Lower leg skin (tissue), 3 donors: ENCODE measurements around the gene AAR2.

ENCODE experiments used
- POLR2A ChIP-seq, 2 donors: fragments of 450-650 bp; IDR thresholded peaks; one replicate each; pipeline ENCODE4 v1.6.1; 2016 to 2017; ENCODE audit warnings: antibody characterized with exemption in 2 of 2, mild to moderate bottlenecking in 1 of 2, moderate library complexity in 1 of 2
- TF ChIP-seq, protein P1 (sequence below), 3 donors: fragments of 450-650 bp; IDR thresholded peaks; one replicate each; pipeline ENCODE4 v1.5.1; 2016; ENCODE audit warnings: antibody characterized with exemption in 3 of 3, mild to moderate bottlenecking in 3 of 3, moderate library complexity in 2 of 3

DNA sequence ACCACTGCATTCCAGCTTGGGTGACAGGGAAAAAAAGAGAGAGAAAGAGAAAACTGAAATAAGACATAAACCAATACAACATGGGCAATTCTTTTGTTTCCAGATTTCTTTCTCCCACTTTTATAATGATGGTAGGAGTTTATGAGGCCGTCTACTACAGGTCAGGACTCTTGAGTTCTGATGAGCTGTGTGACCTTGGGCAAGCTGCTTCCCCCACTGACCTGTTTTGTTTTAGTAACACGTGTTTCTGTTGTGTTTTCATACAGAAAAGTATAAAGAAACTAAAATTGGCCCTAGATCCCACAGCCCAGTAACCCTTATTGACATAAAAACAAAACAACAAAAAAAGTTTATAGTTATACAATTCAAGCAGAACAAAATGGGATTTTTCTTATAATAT is 22.9 kb upstream of the AAR2 start:
- TF ChIP-seq, protein P1, sequence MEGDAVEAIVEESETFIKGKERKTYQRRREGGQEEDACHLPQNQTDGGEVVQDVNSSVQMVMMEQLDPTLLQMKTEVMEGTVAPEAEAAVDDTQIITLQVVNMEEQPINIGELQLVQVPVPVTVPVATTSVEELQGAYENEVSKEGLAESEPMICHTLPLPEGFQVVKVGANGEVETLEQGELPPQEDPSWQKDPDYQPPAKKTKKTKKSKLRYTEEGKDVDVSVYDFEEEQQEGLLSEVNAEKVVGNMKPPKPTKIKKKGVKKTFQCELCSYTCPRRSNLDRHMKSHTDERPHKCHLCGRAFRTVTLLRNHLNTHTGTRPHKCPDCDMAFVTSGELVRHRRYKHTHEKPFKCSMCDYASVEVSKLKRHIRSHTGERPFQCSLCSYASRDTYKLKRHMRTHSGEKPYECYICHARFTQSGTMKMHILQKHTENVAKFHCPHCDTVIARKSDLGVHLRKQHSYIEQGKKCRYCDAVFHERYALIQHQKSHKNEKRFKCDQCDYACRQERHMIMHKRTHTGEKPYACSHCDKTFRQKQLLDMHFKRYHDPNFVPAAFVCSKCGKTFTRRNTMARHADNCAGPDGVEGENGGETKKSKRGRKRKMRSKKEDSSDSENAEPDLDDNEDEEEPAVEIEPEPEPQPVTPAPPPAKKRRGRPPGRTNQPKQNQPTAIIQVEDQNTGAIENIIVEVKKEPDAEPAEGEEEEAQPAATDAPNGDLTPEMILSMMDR (IDR thresholded peaks at IDR 0.05), result no peak
- TF ChIP-seq POLR2A (IDR thresholded peaks at IDR 0.05), result no peak
